Body of pancreas (tissue), 4 donors: ENCODE data around the gene AGO3. TPM values are rescaled to one million over a fixed set of nuclear protein-coding genes. Genes with fewer than 3 reads are reported as not detected.

ENCODE experiments used
- ATAC-seq: fragments of 150-250 bp; one replicate; pipeline ENCODE4 v1.9.1; 2016
- DNase-seq, 4 donors: peaks; one replicate each; pipeline ENCODE4 v3.0.0-alpha.2; 2019
- H3K27ac ChIP-seq, 4 donors: fragments of 200-600 bp; sonication (generic); 1 replicate in 3 of 4; 2 replicates in 1 of 4; pipeline versions ENCODE4 v1.5.1 to v1.6.1; 2016 to 2019; ENCODE audit warnings: mild to moderate bottlenecking in 1 of 4, mixed read lengths in 1 of 4, moderate library complexity in 1 of 4
- H3K27me3 ChIP-seq, 2 donors: fragments of 200-600 bp; sonication (generic); one replicate each; pipeline ENCODE4 v1.6.0; 2016; ENCODE audit warnings: mild to moderate bottlenecking in 1 of 2
- H3K36me3 ChIP-seq, 2 donors: fragments of 200-600 bp; sonication (generic); replicated peaks in 1 of 2; 2 replicates each; pipeline ENCODE4 v1.5.1; 2016; ENCODE audit warnings: low read depth in 2 of 2; ENCODE audit not compliant: insufficient read depth in 1 of 2
- H3K4me1 ChIP-seq: fragments of 200-600 bp; sonication (generic); one replicate; pipeline ENCODE4 v1.6.0; 2016
- H3K4me3 ChIP-seq, 2 donors: fragments of 200-600 bp; sonication (generic); 1 replicate in 1 of 2; 2 replicates in 1 of 2; pipeline ENCODE4 v1.5.1; 2016 to 2019
- H3K9me3 ChIP-seq, 3 donors: fragments of 200-600 bp; sonication (generic); 1 replicate in 2 of 3; 2 replicates in 1 of 3; pipeline ENCODE4 v1.5.1; 2016
- POLR2A ChIP-seq, 3 donors: fragments of 450-650 bp; IDR thresholded peaks; one replicate each; pipeline ENCODE4 v1.6.1; 2016; ENCODE audit warnings: antibody characterized with exemption in 3 of 3, mild to moderate bottlenecking in 2 of 3
- WGBS, 2 donors: methylation state at CpG; one replicate each; pipeline ENCODE4 v1.1.5; 2017; 5-methylcytosine and 5-hydroxymethylcytosine counted together
- intact Hi-C: fragments of 100-400 bp; cut with DNase I; formaldehyde crosslinking; loops from one replicate; pipeline ENCODE4 v1.15.1; 2023
- total RNA-seq, 2 donors: library from RNA; depleted of rRNA; stranded (reverse); fragments of >200 nt; gene quantifications; one replicate each; pipeline ENCODE4 v1.1.0, GENCODE V29; 2016
- TF ChIP-seq, protein P1 (sequence below), 7 experiments: fragments of 450-650 bp in 4 of 7; fragments of 200-600 bp in 3 of 7; sonication (generic) in 3 of 7; IDR thresholded peaks; one replicate each; pipeline ENCODE4 v1.5.1; 2016 to 2019; ENCODE audit warnings: antibody characterized with exemption in 7 of 7

Gene AGO3
- total RNA-seq, 2 donors from 2014 or later: 10.9 to 12.2 TPM

DNA sequence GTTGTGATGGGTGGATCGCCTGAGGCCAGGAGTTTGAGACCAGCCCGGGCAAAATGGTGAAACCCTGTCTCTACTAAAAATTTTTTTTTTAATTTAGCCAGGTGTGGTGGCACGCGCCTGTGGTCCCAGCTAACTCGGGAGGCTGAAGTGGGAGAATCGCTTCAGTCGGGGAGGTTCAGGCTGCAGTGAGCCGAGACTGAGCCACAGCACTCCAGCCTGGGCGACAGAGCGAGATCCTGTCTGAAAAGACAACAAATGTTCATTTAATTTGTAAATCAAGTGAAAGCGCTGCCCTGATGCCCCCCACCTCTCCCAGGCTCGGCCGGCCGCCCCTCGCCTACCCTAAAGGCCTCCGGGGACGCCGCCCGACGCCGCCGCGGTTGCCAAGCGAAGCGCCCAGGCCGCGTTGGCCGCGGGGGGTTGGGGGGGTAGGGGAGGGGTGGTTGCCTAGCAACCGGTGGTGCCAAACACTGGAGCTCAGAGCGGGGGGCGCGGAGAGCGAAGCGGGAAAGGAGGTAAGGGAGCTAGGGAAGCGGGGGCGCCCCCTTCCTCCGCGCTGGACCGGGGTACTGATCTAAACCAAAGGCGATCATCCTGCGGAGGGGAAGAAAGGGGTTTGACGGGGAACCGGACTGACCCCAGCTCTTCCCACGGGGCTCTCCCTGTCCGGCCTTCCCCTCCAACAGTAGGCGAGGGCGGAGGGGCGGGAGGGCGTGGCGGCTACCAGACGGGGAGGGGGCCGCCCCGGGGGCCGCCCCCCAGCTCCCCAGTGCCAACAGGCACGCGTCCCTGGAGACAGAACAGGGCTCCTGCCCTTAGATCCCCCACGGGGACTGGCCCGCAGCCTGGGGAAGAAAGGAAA is 153.0 kb downstream of the AGO3 start, which contains the start of gene TEKT2:
Gene TEKT2, plus strand, starts transcription at position 460 of the 862 bp plus-strand sequence. CDS start 828 bp downstream, outside the sequence.
- Histone ChIP-seq H3K36me3 (no peaks in the 10 kb centered on the region), H3K4me1 (peaks cover 20% of the 10 kb centered on the region), H3K9me3 (no peaks in the 10 kb centered on the region), H3K4me3 (peak within 1 kb of the TSS; percentile 27 to 38), H3K27me3 (no peaks in the 10 kb centered on the region), H3K27ac (peak within 1 kb of the TSS; percentile 30 to 76 (median 69))
- DNase-seq: peak; percentile 52 to 67 (median 58)
- TF ChIP-seq, protein P1, sequence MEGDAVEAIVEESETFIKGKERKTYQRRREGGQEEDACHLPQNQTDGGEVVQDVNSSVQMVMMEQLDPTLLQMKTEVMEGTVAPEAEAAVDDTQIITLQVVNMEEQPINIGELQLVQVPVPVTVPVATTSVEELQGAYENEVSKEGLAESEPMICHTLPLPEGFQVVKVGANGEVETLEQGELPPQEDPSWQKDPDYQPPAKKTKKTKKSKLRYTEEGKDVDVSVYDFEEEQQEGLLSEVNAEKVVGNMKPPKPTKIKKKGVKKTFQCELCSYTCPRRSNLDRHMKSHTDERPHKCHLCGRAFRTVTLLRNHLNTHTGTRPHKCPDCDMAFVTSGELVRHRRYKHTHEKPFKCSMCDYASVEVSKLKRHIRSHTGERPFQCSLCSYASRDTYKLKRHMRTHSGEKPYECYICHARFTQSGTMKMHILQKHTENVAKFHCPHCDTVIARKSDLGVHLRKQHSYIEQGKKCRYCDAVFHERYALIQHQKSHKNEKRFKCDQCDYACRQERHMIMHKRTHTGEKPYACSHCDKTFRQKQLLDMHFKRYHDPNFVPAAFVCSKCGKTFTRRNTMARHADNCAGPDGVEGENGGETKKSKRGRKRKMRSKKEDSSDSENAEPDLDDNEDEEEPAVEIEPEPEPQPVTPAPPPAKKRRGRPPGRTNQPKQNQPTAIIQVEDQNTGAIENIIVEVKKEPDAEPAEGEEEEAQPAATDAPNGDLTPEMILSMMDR (IDR thresholded peaks at IDR 0.05): no peak
- peak in 1 of 3 donors; percentile 39 for TF ChIP-seq POLR2A (IDR thresholded peaks at IDR 0.05)
- ATAC-seq: peak; percentile 37
- WGBS, 2 donors: 12 to 28% methylated on average over 27 to 59 of the region's 59 CpGs
- intact Hi-C loops: no loop called here

DNA sequence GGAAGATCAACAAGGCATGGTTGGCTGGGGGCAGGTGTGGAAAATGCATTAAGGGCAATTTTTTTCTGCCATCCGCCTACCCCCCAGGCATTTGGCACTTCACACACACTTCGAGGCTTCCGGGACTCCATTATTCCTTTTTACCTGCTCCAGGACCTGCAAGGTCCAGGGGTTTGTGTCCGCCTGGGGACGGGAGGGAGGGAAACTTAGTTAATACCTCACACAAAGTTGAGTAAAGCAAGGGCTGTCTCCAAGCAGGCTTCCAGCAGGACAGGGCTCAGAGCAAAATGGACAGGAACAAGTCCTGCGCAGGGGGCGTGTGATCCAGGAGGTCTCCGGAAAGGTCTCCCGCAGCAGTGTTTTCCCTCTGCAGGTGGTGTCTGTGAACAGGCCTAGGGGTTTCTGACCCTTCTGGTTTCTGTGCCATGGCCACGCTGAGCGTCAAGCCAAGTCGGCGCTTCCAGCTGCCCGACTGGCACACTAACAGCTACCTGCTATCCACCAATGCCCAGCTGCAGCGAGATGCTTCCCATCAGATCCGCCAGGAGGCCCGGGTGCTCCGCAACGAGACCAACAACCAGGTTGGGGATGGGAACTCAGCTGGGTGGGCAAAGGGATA is 153.7 kb downstream of the AGO3 start:
- Histone ChIP-seq H3K27me3 (no peaks in the 10 kb centered on the region), H3K9me3 (no peaks in the 10 kb centered on the region), H3K4me3 (peak overlapping the region; percentile 27 to 38), H3K36me3 (no peaks in the 10 kb centered on the region), H3K27ac (peak overlapping the region; percentile 30 to 76 (median 69)), H3K4me1 (peaks cover 25% of the 10 kb centered on the region)
- peak; percentile 41 to 62 (median 55) for DNase-seq
- WGBS, 2 donors: 7 to 26% methylated on average over 9 to 19 of the region's 19 CpGs
- peak in 2 of 3 donors; percentile 29 to 53 for TF ChIP-seq POLR2A (IDR thresholded peaks at IDR 0.05)
- TF ChIP-seq, protein P1 (IDR thresholded peaks at IDR 0.05): peak in 4 of 7 experiments; percentile 19 to 34 (median 32)
- intact Hi-C loops: no loop called here
- peak; percentile 15 for ATAC-seq

DNA sequence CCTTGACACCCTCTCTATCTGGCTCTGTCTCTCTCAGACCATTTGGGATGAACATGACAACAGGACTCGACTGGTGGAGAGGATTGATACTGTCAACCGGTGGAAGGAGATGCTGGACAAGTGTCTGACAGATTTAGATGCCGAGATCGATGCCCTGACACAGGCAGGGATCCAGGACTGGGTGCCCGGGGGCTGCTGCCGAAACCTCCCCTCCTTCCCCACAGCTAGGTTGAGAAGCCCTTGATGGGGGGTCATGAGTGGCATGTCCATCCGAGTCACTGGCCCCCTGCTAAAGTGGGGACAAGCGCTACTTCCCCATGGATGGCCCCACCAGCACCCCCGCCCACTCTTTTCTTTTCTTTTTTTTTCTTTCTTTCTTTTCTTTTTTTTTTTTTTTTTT is 154.2 kb downstream of the AGO3 start:
- TF ChIP-seq POLR2A (IDR thresholded peaks at IDR 0.05): no peak
- TF ChIP-seq, protein P1 (IDR thresholded peaks at IDR 0.05): no peak
- intact Hi-C loops: no loop called here
- H3K36me3 ChIP-seq: no peaks in the 10 kb centered on the region
- H3K4me1 ChIP-seq: peaks cover 30% of the 10 kb centered on the region
- H3K27me3 ChIP-seq: no peaks in the 10 kb centered on the region
- peak overlapping the region; percentile 30 to 76 (median 69) for H3K27ac ChIP-seq
- WGBS, 2 donors: 77 to 80% methylated on average over 7 to 8 of the region's 9 CpGs
- DNase-seq (no peak), ATAC-seq (no peak)
- no peaks in the 10 kb centered on the region for H3K9me3 ChIP-seq
- H3K4me3 ChIP-seq: no peak overlapping the region

DNA sequence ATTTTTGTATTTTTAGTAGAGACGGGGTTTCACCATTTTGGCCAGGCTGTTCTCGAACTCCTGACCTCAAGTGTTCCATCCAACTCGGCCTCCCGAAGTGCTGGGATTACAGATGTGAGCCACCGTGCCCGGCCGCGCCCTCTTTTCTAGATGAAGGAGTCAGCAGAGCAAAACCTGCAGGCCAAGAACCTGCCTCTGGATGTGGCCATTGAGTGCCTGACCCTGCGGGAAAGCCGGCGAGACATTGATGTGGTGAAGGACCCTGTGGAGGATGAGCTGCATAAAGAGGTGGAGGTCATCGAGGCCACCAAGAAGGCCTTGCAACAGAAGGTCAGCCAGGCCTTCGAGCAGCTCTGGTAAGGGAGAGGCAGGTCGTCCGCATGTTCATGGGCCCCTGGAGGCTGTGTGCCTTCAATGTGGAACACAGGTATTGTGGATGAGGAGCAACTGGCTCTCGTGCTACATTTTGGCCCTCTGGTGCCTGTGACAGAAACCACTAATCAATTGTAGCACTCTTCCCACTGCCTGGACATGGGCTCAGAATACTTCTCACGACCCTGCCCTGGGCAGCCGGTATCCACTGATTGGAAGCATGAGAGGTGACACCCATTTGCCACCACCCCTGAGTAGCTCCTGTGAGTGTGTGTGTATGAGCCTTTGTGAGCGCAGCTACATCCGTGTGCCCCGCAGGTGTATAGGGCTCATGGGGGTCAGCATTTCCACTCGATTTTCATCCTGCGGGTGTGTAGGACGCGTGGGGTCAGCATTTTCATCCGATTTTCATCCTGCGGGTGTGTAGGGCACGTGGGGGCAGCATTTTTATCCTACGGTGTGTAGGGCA is 155.0 kb downstream of the AGO3 start:
- no peak overlapping the region for H3K27ac ChIP-seq
- intact Hi-C loops: no loop called here
- no peaks in the 10 kb centered on the region for H3K27me3 ChIP-seq
- H3K9me3 ChIP-seq: no peaks in the 10 kb centered on the region
- TF ChIP-seq POLR2A (IDR thresholded peaks at IDR 0.05): no peak
- TF ChIP-seq, protein P1 (IDR thresholded peaks at IDR 0.05): no peak
- ATAC-seq: no peak
- no peak overlapping the region for H3K4me3 ChIP-seq
- peaks cover 0 to under 1% of the 10 kb centered on the region in 2 donors for H3K36me3 ChIP-seq
- H3K4me1 ChIP-seq: peaks cover 32% of the 10 kb centered on the region
- WGBS, 2 donors: 85 to 88% methylated on average over 19 to 27 of the region's 29 CpGs
- DNase-seq: no peak
